GM19238 (cell line): ENCODE data around the gene TBCEL.

Source experiments
- DNase-seq: peaks from one replicate; pipeline ENCODE4 v3.0.0; 2011; ENCODE audit warnings: low spot score; ENCODE audit not compliant: insufficient read length

Gene TBCEL

DNA sequence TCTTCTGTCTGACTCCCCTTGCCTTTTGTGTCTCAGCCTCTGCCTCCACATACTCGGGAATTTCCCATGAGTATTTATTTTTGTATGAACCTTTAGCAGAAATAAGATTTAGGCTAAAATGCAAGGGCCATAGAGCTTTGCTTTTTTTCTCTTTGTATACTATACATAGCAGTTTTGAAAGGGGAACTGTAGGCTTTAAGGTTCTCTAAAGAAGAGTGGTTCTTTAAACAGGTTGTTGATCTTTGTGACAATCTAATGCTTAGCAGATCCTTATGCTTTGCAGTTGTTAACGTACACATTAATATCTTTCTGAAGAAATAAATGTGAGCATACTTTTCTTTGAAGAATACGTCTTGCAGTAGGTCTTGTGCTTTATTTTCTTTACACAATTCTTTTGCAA, 35.0 kb downstream of the TBCEL start:
- no peak for DNase-seq

DNA sequence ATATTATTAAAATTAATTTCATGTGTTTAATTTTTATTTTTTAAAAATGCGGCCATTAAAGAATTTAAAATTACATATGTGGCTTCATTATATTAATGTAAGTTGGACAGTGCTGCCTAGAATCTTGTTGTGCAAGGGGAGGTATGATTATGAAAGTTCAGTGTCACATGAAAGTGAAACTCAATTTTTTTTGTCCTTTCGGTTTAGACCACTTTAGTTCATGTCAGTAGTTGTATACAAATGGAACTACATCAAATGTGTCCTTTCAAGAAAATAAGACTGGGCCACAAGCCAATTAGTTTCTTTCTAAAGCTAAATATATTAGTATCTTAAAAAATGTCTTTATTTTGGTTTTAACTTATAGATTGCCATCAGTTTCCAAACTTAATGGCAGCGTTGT, 35.7 kb downstream of the TBCEL start:
- DNase-seq, result peak; percentile 15

DNA sequence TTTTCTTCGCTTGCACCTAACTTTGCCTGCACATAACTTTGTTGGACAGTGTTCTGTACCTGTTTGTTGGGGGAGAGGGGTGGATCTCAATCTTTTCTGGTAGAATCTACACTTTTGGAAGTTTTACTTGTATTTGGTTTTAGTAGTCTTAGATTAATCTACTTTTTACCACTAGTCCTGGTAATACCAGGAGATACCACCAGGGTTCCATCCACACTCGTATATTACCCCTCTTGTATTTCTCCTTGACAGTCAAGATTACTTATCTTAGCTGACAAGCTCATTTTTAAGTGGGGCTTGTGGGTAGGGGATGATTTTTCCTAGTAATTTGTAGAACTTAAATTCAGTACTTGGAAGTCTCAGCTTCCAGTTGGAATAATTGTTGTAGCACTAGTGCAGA, 39.8 kb downstream of the TBCEL start:
- no peak for DNase-seq

DNA sequence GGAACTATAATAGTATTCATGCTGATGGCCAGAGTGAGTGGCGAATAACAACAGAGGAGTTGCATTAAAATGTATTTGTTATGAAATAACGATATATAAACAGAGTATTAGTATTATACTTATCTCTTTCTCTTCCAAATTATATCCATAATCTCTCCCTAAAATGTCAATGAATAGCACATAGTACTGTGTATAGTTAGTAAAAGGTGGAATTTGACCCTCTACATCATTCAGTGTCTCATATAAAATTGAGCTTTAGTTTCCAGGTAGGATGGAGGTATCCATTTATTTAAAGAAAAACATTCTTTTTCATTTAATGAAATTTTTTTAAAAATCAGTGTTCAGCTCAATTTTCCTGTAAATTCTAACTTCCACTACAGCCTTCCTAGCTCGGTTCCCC, 42.7 kb downstream of the TBCEL start:
- DNase-seq, result no peak

DNA sequence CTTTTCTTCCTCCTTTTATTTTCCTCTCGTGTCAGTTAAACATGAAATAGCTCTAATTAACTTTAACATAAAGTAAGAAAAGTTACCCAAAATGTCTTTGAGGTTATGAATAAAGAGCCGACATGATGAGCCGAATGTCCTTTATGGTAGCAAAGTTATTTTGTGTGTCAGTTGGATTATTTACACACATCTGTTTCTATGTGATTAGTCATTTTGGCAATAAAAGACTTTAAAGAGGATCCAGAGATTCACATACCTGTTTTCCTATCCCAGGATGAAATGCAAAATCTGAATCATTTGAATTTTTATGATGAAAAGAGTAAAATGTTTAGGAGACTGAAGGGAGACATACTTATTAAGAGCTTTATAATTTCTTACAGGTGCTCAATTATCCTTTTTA, 43.1 kb downstream of the TBCEL start:
- no peak for DNase-seq

DNA sequence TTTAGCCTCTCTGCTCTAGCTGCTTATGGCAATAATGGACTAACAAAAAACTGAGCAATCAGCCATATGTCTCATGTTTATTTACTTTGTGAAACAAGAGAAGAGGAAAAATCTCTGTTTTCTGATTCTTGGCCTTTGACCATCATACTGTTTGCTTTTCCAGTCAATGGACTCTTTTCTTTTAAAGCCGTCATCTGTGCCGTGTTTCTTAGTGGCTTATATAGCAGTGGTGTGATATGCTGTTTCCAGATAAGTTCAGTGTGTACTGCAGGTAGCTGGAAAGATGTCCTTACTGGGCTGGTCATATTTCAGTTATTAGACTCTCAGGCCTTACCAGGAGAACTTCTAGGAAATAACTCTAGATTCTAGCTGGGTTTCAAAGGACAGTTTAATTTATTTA, 43.6 kb downstream of the TBCEL start:
- no peak for DNase-seq

DNA sequence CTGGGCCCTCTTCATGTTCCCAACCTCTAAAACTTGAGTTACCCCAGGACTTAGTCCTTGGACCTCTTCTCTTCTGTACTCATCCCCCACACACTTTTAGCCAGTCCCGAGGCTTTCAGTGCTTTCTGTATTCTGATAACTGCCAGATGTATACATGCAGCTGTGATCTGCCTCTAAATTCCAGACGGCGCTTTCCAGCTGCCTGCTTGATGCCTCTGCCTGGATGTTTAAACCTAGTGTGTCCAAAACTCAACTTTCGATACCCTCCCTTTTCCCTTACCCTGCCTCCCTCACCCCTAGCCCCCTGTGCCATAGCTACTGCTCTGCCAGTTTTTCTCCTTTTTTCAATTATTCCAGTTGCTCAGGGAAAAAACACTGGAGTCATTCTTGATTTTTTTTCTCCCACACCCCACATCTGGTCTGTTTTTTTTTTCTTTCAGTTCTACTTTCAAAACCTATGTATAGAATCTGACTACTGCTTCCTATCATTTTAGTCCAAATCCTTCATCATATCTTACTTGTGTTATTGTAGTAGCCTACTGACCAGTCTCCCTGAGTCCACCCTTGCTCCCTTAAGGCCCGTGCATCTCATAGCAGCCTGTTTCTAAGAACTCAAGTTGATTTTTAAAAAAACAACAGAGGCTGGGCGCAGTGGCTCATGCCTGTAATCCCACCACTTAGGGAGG, 44.2 kb downstream of the TBCEL start:
- no peak for DNase-seq

DNA sequence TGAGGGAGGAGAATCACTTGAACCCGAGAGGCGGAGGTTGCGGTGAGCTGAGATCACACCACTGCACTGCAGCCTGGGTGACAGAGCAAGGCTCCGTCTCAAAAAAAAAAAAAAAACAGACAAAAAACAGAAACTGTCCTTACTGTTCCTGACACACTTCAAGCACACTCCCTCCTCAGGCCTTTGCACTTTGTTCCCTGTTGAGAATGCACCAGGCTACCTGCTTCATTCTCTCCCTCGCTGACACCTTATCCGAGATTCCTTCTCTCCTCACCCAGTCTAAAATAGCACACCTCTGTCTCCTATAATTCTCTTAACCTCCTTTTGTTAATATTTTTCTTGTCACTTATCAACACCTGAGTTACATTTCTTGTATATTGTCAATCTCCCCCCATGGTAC, 44.9 kb downstream of the TBCEL start:
- DNase-seq, result no peak

DNA sequence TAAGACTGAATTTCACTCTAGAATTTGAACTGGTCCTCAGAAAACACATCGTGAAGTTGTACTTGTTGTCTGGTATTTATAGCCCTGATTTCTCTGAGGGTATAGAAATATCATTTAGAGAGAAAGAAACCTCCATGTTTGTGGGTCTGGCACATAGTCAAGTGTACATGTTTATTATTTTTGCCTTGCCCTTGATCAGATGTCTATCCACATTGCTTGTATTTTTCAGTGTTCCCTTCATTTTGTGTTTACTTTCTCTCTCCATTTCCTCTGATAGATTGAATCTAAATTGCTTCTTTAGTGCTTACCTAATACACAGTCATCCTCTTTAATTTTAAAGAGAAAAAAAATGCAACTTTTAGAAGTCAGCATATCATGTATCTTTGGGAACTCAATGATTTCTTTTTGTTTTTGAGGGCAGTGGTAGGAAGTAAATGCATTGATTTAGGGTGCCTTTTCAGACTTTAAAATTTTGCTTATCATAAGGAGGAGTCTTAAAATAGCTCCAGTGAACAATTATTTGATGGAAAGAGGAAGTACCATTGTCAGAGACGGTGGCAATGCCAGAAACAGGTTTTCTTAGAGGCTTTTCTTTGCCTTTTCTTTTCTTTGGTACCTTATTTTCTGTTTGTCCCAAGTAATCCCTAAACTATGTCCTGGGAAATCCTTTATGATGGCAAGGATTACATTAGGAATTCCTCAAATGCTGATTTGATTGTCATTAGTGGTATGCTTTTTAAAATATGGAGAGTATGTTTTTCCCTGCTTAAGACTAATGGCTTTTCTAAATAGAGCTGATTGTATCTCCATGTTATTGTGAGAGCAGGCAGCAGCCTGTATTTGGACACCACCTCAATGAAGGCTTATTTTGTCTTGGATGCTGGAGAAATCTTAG, 47.3 kb downstream of the TBCEL start:
- no peak for DNase-seq

DNA sequence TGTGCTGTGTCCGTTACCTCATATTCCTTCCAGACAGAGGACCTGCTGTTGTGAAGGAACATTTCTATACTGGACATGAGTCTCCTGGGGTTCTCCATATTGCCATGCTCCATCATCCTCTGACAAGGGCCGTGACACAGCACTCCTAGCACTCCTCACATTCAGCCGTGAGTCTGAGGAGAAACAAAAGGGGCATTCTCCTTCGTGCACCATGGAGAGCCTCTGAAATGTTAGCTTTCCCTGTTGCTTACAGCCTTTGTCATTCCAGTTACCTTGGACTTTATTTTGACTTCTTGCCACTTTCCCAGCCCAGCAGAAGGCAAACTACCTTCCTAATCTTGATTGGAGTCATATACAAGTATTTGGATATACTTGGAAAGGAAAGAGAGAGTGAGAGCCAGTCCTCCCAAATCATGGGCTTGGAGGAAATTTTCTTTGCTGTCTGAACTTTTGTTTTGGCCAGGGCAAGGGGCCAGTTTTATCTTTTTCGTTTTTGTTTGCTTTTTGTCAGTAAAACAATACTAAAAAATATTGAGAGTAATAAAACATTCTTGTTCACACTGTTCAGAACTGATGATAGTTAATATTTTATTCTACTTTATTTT, 48.0 kb downstream of the TBCEL start:
- no peak for DNase-seq

DNA sequence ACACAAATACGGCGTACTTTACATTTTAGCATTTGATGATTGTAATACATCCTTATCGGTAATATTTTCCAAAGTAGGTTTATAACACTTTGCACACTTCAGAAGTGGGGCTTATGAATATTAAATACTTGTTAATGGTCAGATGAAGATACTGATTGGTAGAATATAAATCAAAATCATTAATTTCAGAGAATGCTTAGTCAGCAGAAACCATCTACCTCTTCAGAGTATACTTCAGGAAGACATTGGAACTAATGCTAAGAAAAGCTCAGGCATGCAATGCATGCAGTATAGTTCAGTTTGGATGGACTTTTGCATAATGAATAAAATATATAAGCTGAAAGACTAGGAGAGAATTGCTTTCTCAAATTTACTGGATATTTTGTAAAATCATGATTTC, 57.4 kb downstream of the TBCEL start:
- DNase-seq, result no peak

DNA sequence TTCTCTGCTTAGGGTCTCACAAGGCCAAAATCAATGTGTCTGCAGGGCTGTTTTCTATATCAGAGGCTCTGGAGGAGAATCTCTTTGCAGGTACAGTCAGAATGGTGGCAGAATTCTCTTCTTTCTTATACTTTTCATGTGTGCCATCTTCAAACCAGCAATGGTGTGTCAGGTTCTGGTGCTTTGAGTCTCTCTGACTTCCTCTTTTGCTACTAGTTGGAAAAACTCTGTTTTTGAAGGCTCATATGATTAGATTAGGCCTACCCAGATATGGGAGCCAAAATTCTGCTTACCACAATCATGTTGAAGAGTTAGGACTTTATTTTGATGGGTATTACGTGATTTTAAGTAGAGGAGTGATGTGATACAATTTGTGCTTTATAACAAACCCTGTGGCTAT, 58.3 kb downstream of the TBCEL start:
- DNase-seq, result no peak

DNA sequence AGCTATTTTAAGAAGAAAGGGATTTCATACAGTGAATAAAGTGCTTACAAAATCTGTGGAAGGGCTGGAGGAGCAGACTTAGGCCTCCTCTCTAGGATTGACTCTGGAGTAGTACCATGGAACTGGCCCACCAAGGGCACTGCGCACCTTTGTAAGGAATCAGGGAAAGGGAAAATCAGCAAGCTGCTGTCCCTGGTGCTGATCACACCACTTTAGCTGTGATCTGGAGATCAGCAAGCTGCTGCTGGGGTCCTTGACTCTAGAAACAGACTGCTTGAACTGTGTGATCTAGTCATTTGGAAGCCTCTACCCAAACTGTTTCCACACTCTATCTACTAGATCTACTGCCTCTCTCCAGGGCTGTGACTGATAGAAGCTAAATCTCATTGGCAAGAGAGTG, 58.8 kb downstream of the TBCEL start:
- DNase-seq, result no peak

DNA sequence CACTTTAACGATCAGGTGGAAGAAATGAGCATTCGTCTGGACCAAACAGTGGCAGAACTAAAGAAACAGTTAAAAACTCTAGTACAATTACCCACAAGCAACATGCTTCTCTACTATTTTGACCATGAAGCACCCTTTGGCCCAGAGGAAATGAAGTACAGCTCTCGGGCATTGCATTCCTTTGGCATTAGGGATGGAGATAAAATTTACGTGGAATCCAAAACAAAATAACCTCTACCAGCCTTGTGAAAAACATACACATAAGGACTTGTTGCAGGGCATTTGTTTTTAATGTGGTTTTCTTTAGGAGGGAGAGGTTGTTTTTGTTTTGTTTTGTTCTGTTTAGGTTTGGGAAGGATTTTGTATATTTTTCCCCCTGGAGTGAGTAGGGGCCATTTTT, 63.0 kb downstream of the TBCEL start:
- no peak for DNase-seq

DNA sequence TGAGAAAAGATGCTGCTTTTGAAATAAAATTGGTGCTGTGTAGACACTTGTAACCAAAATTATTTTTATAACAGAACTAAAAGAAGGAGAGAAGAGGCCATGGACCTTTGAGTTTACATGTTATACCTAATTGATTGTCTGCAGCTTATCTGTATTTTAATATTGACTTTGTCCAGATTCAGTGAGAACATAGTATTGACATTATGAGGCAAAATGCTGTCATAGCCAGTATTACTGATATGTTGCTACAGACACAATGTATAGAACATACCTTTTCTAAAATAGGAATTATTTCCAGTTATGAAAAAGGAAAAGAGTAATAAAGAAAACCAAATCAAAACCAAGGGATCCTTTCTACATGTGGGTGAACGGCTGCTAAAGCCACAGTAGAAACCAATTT, 65.7 kb downstream of the TBCEL start:
- DNase-seq, result no peak

DNA sequence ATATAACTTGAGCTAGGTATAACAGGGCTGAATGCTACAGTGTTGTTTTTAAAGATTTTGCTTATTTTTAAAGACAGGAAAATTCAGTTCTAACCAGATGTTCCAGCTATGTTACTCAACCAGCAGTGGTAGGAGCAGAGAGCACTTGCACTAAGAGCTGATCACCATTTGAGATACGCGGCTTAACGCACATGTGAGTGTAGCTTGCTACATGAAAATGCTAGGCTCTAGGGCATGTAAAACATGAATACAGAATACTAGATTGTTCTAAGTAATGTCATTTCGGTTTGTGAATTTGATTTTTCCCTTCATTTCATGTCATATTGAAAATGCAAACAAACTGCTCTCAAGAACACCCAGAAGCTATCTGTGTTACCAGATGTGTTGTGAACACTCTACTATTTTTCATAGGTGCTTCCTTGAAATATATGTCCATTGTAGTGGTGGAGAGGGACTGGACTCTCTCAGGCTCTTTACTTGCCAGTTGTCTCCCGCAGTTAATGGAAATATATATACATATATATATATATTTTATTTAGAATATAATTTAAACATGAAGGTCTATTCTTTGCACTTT, 66.3 kb downstream of the TBCEL start:
- DNase-seq, result no peak

DNA sequence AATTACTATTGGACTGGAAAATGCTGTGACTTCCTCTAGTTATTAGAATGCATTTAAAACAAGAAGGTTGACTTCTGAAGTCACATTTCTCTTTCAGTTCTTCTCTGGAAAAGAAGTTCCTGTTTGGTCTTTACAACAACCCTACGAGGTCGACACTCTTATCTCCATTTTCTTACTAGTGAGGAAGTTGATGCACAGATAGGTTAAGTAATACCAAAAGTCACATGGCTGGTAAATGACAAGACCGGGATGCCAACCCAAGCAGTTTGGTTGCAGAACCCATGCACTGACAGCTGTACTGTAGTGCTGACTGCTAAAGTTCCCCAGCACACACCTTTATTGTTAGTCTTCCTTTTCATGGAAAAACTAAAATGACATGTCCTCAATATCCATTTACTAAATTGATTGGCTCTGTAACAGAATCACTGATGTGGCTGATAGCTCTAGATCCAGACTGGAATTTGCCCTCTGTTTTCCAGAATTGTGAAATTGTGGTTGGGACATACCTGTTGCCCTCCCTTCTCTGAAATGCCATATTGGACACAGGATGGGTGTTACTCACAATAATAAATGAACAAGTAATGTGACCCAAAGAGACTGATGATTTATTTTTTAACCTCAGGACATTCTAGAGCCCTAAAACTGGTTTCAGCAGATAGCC, 67.7 kb downstream of the TBCEL start:
- DNase-seq, result no peak

DNA sequence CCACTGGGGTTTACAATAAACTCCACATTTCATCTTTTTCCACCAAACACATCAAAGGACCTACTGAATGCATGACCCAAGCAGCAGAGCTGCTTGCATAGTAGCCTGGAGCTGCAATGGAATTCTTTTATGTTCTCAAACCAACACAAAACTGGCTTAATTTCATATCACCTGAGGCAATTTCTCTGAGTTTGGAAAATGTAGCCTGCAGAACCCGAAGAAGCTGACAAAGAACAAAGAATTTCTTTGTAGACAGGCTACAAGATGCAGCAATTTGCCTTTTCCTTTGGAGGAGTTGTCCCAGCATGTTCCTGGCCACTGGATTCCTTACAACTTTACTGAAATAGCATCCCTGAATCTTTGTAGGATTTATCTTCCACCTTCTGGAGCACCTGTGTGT, 71.7 kb downstream of the TBCEL start:
- DNase-seq, result no peak

DNA sequence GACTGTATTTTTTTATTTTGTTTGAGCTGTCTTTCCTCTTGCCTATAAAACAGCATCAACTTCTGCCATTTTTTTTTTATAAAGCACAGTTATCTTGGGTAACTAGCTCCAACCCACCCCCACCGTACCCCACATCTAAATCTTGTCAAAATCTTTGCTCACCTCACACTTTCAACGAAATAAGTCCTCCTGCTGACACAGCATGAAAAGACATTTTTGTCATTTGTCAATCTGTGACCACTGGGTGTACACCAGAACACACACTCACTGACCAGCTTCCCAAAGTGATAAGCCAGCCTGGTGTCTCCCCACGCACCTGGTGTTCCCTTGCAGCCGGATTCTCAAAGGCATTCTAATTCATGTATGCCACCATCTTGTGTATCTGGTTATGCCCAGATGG, 75.5 kb downstream of the TBCEL start:
- no peak for DNase-seq

DNA sequence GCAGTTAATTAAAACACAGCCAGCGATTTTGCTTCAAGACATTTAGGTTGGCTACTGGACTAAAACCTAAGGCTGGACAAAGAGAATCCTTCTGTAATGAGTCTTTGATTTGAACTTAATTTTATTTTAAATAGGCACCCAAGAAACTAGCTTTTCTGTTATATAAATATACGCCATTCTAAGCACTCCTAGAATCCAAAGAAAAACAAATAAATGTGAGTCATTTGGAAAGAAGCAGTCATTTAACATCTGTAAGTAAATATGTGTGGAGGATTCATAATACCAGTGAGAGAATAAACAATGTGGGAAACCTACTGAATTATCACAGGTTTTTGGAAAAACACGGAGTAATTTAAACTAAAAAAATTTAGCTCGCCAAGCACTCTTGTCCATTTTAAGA, 76.0 kb downstream of the TBCEL start:
- DNase-seq, result no peak

DNA sequence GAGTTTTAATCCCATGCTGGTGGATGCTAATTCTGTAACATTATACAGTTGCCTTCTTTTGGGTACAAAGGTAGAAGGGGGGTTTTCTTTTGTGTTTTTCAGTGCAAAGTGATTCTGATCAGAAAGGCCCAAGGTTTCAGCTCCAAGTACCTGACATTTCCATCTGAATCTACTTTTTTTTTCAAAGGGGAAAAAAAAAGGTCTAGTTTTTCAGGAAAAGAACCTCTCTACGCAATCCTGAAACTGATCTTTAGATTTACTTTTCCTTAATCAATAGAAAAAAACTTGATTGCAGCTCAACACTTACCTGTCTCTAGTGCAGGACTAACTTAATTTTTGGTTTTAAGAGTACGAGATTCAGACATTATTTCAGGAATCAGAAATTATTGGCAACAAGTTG, 77.0 kb downstream of the TBCEL start, which contains the start of gene TECTA:
Gene TECTA (plus strand): TSS at position 301 of the 400 bp plus-strand sequence. CDS start 1,423 bp downstream, outside the sequence.
- no peak for DNase-seq
